HAP-1 (cell line): Measurements from ENCODE around the gene DEGS2.
A peak's percentile ranks its signal among the peaks of the same experiment; 100 is the strongest.
"Not testable (repeated sequence)": the region's sequence is repeated elsewhere in the genome, so short reads cannot be mapped to it uniquely, and the experiment has no call there.

ENCODE experiments used
- DNase-seq, 2 experiments: peaks; one replicate each; pipeline ENCODE4 v3.0.0-alpha.2; 2016 to 2020; ENCODE audit warnings: low spot score in 2 of 2
- H3K27me3 ChIP-seq: fragments of 250-450 bp; sonication (Bioruptor Pico); 2 replicates; pipeline ENCODE4 v1.5.1; 2020; ENCODE audit warnings: low read depth, mild to moderate bottlenecking, moderate library complexity
- H3K36me3 ChIP-seq: fragments of 250-450 bp; sonication (Bioruptor Pico); replicated peaks from 2 replicates; pipeline ENCODE4 v1.5.1; 2020; ENCODE audit warnings: mild to moderate bottlenecking
- H3K4me1 ChIP-seq: fragments of 250-450 bp; sonication (Bioruptor Pico); 2 replicates; pipeline ENCODE4 v1.5.1; 2020; ENCODE audit warnings: mild to moderate bottlenecking
- H3K4me3 ChIP-seq: fragments of 250-450 bp; sonication (Bioruptor Pico); 2 replicates; pipeline ENCODE4 v1.5.1; 2020; ENCODE audit warnings: mild to moderate bottlenecking, moderate library complexity
- H3K9me3 ChIP-seq: fragments of 250-450 bp; sonication (Bioruptor Pico); 2 replicates; pipeline ENCODE4 v1.5.1; 2020; ENCODE audit warnings: mild to moderate bottlenecking, moderate library complexity
- in situ Hi-C: fragments of 300-500 bp; cut with MboI; formaldehyde crosslinking; loops from 3 replicates; pipeline ENCODE4 v1.14.3; 2020; ENCODE audit warnings: low sequenced_read_pairs, inconsistent platforms, mixed read lengths

The DEGS2 gene

GRCh38 chr14:100165831-100166440 is 6.5 kb upstream of the DEGS2 start:
- no peaks in the 10 kb centered on the region; the same call in 1 of the 2 replicates for H3K9me3 ChIP-seq
- DNase-seq = no peak
- no peak overlapping the region for H3K4me3 ChIP-seq
- H3K4me1 ChIP-seq = peaks cover 5% of the 10 kb centered on the region
- in situ Hi-C loops = no loop called here
- no peaks in the 10 kb centered on the region for H3K27me3 ChIP-seq
- H3K36me3 ChIP-seq = no peaks in the 10 kb centered on the region

GRCh38 chr14:100165376-100165775 is 5.9 kb upstream of the DEGS2 start:
- Histone ChIP-seq H3K9me3 (no peaks in the 10 kb centered on the region; the same call in 1 of the 2 replicates), H3K4me1 (peaks cover 5% of the 10 kb centered on the region), H3K36me3 (no peaks in the 10 kb centered on the region), H3K4me3 (no peak overlapping the region), H3K27me3 (no peaks in the 10 kb centered on the region)
- in situ Hi-C loops = no loop called here
- DNase-seq = no peak

- DNase-seq = no peak
- no peaks in the 10 kb centered on the region for H3K36me3 ChIP-seq
- H3K4me3 ChIP-seq = no peak overlapping the region
- in situ Hi-C loops = no loop called here
- no peaks in the 10 kb centered on the region for H3K9me3 ChIP-seq
- no peaks in the 10 kb centered on the region; the same call in 1 of the 2 replicates for H3K27me3 ChIP-seq
- H3K4me1 ChIP-seq = no peaks in the 10 kb centered on the region
Measured at GRCh38 chr14:100160534-100160916, 1.1 kb upstream of the DEGS2 start.

- peak overlapping the region; percentile 26 for H3K4me3 ChIP-seq
- H3K4me1 ChIP-seq = no peaks in the 10 kb centered on the region
- in situ Hi-C loops = no loop called here
- no peak for DNase-seq
- H3K9me3 ChIP-seq = no peaks in the 10 kb centered on the region; the same call in 1 of the 2 replicates
- no peaks in the 10 kb centered on the region; the same call in 1 of the 2 replicates for H3K27me3 ChIP-seq
- H3K36me3 ChIP-seq = no peaks in the 10 kb centered on the region
Measured at GRCh38 chr14:100159865-100160533, 554 bp upstream of the DEGS2 start.

- no peak for DNase-seq
- H3K4me3 ChIP-seq = no peak overlapping the region
- peaks cover 7% of the 10 kb centered on the region for H3K9me3 ChIP-seq
- H3K4me1 ChIP-seq = no peaks in the 10 kb centered on the region
- no peaks in the 10 kb centered on the region for H3K36me3 ChIP-seq
- in situ Hi-C loops = no loop called here
- no peaks in the 10 kb centered on the region; the same call in 1 of the 2 replicates for H3K27me3 ChIP-seq
Measured at GRCh38 chr14:100158566-100159093, 815 bp downstream of the DEGS2 start.

- in situ Hi-C loops, H3K36me3 ChIP-seq, H3K4me1 ChIP-seq, H3K4me3 ChIP-seq, H3K27me3 ChIP-seq, H3K9me3 ChIP-seq, DNase-seq: not testable (repeated sequence)
Measured at GRCh38 chr14:100157548-100158232, 1.8 kb downstream of the DEGS2 start.

- Histone ChIP-seq H3K36me3 (no peaks in the 10 kb centered on the region), H3K4me3 (no peak overlapping the region), H3K27me3 (no peaks in the 10 kb centered on the region; the same call in 1 of the 2 replicates), H3K9me3 (peaks cover 7% of the 10 kb centered on the region), H3K4me1 (no peaks in the 10 kb centered on the region)
- DNase-seq = no peak
- in situ Hi-C loops = no loop called here
Measured at GRCh38 chr14:100156776-100157175, 2.7 kb downstream of the DEGS2 start.

- no peak for DNase-seq
- H3K36me3 ChIP-seq = no peaks in the 10 kb centered on the region
- no peak overlapping the region for H3K4me3 ChIP-seq
- no peaks in the 10 kb centered on the region; the same call in 1 of the 2 replicates for H3K27me3 ChIP-seq
- in situ Hi-C loops = no loop called here
- H3K4me1 ChIP-seq = no peaks in the 10 kb centered on the region
- peaks cover 7% of the 10 kb centered on the region for H3K9me3 ChIP-seq
Measured at GRCh38 chr14:100155756-100156616, 3.5 kb downstream of the DEGS2 start.

GRCh38 chr14:100155049-100155621 is 4.3 kb downstream of the DEGS2 start:
- H3K4me3 ChIP-seq = no peak overlapping the region
- no peaks in the 10 kb centered on the region for H3K36me3 ChIP-seq
- H3K9me3 ChIP-seq = peaks cover 7% of the 10 kb centered on the region
- in situ Hi-C loops = no loop called here
- peak; percentile 39 to 64 for DNase-seq
- no peaks in the 10 kb centered on the region for H3K4me1 ChIP-seq
- no peaks in the 10 kb centered on the region; the same call in 1 of the 2 replicates for H3K27me3 ChIP-seq

GRCh38 chr14:100153560-100153959 is 5.9 kb downstream of the DEGS2 start:
- no peak for DNase-seq
- Histone ChIP-seq H3K9me3 (peaks cover 7% of the 10 kb centered on the region), H3K36me3 (no peaks in the 10 kb centered on the region), H3K4me3 (no peak overlapping the region), H3K27me3 (no peaks in the 10 kb centered on the region), H3K4me1 (no peaks in the 10 kb centered on the region)
- in situ Hi-C loops = no loop called here

GRCh38 chr14:100152091-100152490 is 7.4 kb downstream of the DEGS2 start:
- DNase-seq = no peak
- H3K9me3 ChIP-seq = peaks cover 7% of the 10 kb centered on the region
- H3K36me3 ChIP-seq = no peaks in the 10 kb centered on the region
- in situ Hi-C loops = no loop called here
- no peaks in the 10 kb centered on the region for H3K27me3 ChIP-seq
- no peaks in the 10 kb centered on the region for H3K4me1 ChIP-seq
- H3K4me3 ChIP-seq = no peak overlapping the region

GRCh38 chr14:100150932-100151587 is 8.4 kb downstream of the DEGS2 start:
- DNase-seq = no peak
- Histone ChIP-seq H3K4me3 (no peak overlapping the region), H3K9me3 (peaks cover 7% of the 10 kb centered on the region), H3K4me1 (no peaks in the 10 kb centered on the region), H3K27me3 (no peaks in the 10 kb centered on the region), H3K36me3 (no peaks in the 10 kb centered on the region)
- in situ Hi-C loops = no loop called here
